Muscle layer of duodenum (tissue), 2 donors: ENCODE results near the gene TMEM184A.
"Not testable (repeated sequence)": the region's sequence is repeated elsewhere in the genome, so short reads cannot be mapped to it uniquely, and the experiment has no call there.

Source experiments
- H3K27ac ChIP-seq: one replicate; pipeline ENCODE4 v1.7.0; 2013; ENCODE audit warnings: mild to moderate bottlenecking, low read length
- H3K27me3 ChIP-seq: one replicate; pipeline ENCODE4 v1.7.0; 2013; ENCODE audit warnings: low read depth, mild to moderate bottlenecking, control low read depth, low read length
- H3K36me3 ChIP-seq, 2 donors: one replicate each; pipeline ENCODE4 v1.7.0; 2013; ENCODE audit warnings: low read length in 2 of 2, control low read depth in 1 of 2, mild to moderate bottlenecking in 1 of 2; ENCODE audit not compliant: insufficient read depth in 2 of 2, control insufficient read depth in 1 of 2
- H3K4me1 ChIP-seq, 2 donors: one replicate each; pipeline ENCODE4 v1.7.0; 2013; ENCODE audit warnings: low read length in 2 of 2, mild to moderate bottlenecking in 2 of 2, control low read depth in 1 of 2, moderate library complexity in 1 of 2; ENCODE audit not compliant: insufficient read depth in 2 of 2, control insufficient read depth in 1 of 2
- H3K4me3 ChIP-seq, 2 donors: one replicate each; pipeline ENCODE4 v1.7.0; 2013; ENCODE audit warnings: low read length in 2 of 2, low read depth in 1 of 2, mild to moderate bottlenecking in 1 of 2
- H3K9me3 ChIP-seq, 2 donors: one replicate each; pipeline ENCODE4 v1.7.0; 2013; ENCODE audit warnings: low read length in 2 of 2, control low read depth in 1 of 2, mild to moderate bottlenecking in 1 of 2; ENCODE audit not compliant: control insufficient read depth in 1 of 2
- donor health status: healthy.

TMEM184A gene

GRCh38 chr7:1523844-1524243, 32.2 kb downstream of the TMEM184A start:
- no peak overlapping the region for H3K4me3 ChIP-seq
- no peak overlapping the region for H3K27ac ChIP-seq
- H3K36me3 ChIP-seq, result no peaks in the 10 kb centered on the region
- H3K27me3 ChIP-seq, result no peaks in the 10 kb centered on the region
- H3K9me3 ChIP-seq, result peaks cover 0 to 3% of the 10 kb centered on the region in 2 donors
- no peaks in the 10 kb centered on the region for H3K4me1 ChIP-seq

GRCh38 chr7:1523208-1523607, 32.8 kb downstream of the TMEM184A start:
- Histone ChIP-seq H3K36me3 (no peaks in the 10 kb centered on the region), H3K4me3 (no peak overlapping the region), H3K27me3 (no peaks in the 10 kb centered on the region), H3K9me3 (peaks cover 0 to 3% of the 10 kb centered on the region in 2 donors), H3K4me1 (no peaks in the 10 kb centered on the region), H3K27ac (no peak overlapping the region)

GRCh38 chr7:1521456-1521855, 34.5 kb downstream of the TMEM184A start:
- no peak overlapping the region for H3K27ac ChIP-seq
- H3K27me3 ChIP-seq, result no peaks in the 10 kb centered on the region
- no peak overlapping the region for H3K4me3 ChIP-seq
- H3K36me3 ChIP-seq, result no peaks in the 10 kb centered on the region
- no peaks in the 10 kb centered on the region for H3K4me1 ChIP-seq
- H3K9me3 ChIP-seq, result peaks cover 0 to 3% of the 10 kb centered on the region in 2 donors

GRCh38 chr7:1520539-1521234, 35.3 kb downstream of the TMEM184A start:
- H3K27ac ChIP-seq, result no peak overlapping the region
- H3K27me3 ChIP-seq, result no peaks in the 10 kb centered on the region

GRCh38 chr7:1519322-1519922, 36.6 kb downstream of the TMEM184A start:
- H3K27ac ChIP-seq, H3K4me1 ChIP-seq, H3K4me3 ChIP-seq, H3K27me3 ChIP-seq, H3K36me3 ChIP-seq, H3K9me3 ChIP-seq: not testable (repeated sequence)

More at GRCh38 chr7:1520539-1521234, 35.3 kb downstream of the TMEM184A start:
- peaks cover 0 to 3% of the 10 kb centered on the region in 2 donors for H3K9me3 ChIP-seq
- no peaks in the 10 kb centered on the region for H3K36me3 ChIP-seq
- H3K4me1 ChIP-seq, result no peaks in the 10 kb centered on the region
- no peak overlapping the region for H3K4me3 ChIP-seq

GRCh38 chr7:1516586-1517251, 39.3 kb downstream of the TMEM184A start:
- H3K27me3 ChIP-seq, result no peaks in the 10 kb centered on the region
- no peak overlapping the region for H3K4me3 ChIP-seq
- H3K36me3 ChIP-seq, result no peaks in the 10 kb centered on the region
- peaks cover 0 to 3% of the 10 kb centered on the region in 2 donors for H3K9me3 ChIP-seq
- no peak overlapping the region for H3K27ac ChIP-seq
- H3K4me1 ChIP-seq, result peaks cover 0 to 3% of the 10 kb centered on the region in 2 donors

GRCh38 chr7:1515509-1515967, 40.5 kb downstream of the TMEM184A start:
- not testable (repeated sequence) for H3K27ac ChIP-seq, H3K4me3 ChIP-seq, H3K36me3 ChIP-seq

GRCh38 chr7:1514995-1515401, 41.0 kb downstream of the TMEM184A start:
- H3K27ac ChIP-seq, result no peak overlapping the region
- peaks cover 0 to 3% of the 10 kb centered on the region in 2 donors for H3K9me3 ChIP-seq
- H3K36me3 ChIP-seq, result no peaks in the 10 kb centered on the region
- H3K4me3 ChIP-seq, result no peak overlapping the region
- no peaks in the 10 kb centered on the region for H3K27me3 ChIP-seq
- peaks cover 0 to 3% of the 10 kb centered on the region in 2 donors for H3K4me1 ChIP-seq

More at GRCh38 chr7:1515509-1515967, 40.5 kb downstream of the TMEM184A start:
- not testable (repeated sequence) for H3K9me3 ChIP-seq, H3K4me1 ChIP-seq, H3K27me3 ChIP-seq

- H3K4me1 ChIP-seq, result peaks cover 0 to 3% of the 10 kb centered on the region in 2 donors
- H3K27ac ChIP-seq, result no peak overlapping the region
- H3K27me3 ChIP-seq, result no peaks in the 10 kb centered on the region
- no peaks in the 10 kb centered on the region for H3K9me3 ChIP-seq
- no peaks in the 10 kb centered on the region for H3K36me3 ChIP-seq
- no peak overlapping the region for H3K4me3 ChIP-seq
Observed at GRCh38 chr7:1514407-1514806, 41.6 kb downstream of the TMEM184A start.

GRCh38 chr7:1513657-1514095, 42.3 kb downstream of the TMEM184A start:
- H3K27me3 ChIP-seq, result no peaks in the 10 kb centered on the region
- peaks cover 0 to 3% of the 10 kb centered on the region in 2 donors for H3K4me1 ChIP-seq
- no peak overlapping the region for H3K4me3 ChIP-seq
- no peaks in the 10 kb centered on the region for H3K9me3 ChIP-seq
- no peak overlapping the region for H3K27ac ChIP-seq
- H3K36me3 ChIP-seq, result no peaks in the 10 kb centered on the region
